ENCODE data around the gene ANAPC2.

DNA sequence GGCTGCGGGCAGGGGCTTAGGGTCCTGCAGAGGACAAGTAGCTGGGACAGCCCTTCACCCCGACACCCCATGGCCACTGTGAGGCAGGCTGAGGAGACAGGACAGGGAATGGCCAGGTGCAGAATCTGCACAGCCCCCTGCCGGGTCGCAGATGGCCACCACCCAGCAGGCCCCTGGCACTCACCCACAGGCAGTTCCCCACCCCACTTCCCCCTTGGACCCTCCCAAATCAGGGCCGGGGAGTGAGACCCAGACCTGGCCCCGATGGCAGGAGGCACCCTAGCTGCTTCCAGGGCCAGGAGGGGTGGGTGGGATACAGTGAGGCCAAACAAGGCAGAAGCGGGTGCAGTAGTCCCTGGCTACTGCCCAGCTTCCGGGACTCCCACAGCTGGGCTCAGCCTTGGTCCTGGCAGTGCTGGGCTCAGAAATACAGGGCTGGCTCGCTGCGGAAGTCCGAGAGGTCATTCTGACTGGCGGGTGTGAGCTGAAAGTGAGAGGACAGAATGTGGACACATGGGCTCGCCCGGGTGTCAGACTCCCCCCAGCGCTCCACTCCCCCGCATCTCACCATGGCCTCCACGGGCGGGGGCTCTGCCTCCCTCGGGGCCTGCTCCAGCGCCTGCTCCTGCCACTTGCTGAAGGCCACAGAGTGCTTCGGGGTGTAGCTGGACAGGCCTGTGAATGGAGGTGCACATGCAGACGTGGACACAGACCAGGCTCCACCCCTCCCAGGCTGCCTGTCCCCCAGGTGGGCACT lies 3.5 kb upstream of the ANAPC2 start:
- TF ChIP-seq, protein P1, sequence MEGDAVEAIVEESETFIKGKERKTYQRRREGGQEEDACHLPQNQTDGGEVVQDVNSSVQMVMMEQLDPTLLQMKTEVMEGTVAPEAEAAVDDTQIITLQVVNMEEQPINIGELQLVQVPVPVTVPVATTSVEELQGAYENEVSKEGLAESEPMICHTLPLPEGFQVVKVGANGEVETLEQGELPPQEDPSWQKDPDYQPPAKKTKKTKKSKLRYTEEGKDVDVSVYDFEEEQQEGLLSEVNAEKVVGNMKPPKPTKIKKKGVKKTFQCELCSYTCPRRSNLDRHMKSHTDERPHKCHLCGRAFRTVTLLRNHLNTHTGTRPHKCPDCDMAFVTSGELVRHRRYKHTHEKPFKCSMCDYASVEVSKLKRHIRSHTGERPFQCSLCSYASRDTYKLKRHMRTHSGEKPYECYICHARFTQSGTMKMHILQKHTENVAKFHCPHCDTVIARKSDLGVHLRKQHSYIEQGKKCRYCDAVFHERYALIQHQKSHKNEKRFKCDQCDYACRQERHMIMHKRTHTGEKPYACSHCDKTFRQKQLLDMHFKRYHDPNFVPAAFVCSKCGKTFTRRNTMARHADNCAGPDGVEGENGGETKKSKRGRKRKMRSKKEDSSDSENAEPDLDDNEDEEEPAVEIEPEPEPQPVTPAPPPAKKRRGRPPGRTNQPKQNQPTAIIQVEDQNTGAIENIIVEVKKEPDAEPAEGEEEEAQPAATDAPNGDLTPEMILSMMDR (IDR thresholded peaks at IDR 0.05 in 4 of 5, conservative IDR thresholded peaks at IDR 0.05 in 1 of 5), result no peak
- no peak for TF ChIP-seq POLR2A (IDR thresholded peaks at IDR 0.05)

All from gastrocnemius medialis (tissue), 4 donors.